ENCODE data around the gene GRAP. TPM values are rescaled to one million over a fixed set of nuclear protein-coding genes. Genes with fewer than 3 reads are reported as not detected.

GRAP gene
- total RNA-seq, 1 experiment from 2014 or later: 0.21 TPM

DNA sequence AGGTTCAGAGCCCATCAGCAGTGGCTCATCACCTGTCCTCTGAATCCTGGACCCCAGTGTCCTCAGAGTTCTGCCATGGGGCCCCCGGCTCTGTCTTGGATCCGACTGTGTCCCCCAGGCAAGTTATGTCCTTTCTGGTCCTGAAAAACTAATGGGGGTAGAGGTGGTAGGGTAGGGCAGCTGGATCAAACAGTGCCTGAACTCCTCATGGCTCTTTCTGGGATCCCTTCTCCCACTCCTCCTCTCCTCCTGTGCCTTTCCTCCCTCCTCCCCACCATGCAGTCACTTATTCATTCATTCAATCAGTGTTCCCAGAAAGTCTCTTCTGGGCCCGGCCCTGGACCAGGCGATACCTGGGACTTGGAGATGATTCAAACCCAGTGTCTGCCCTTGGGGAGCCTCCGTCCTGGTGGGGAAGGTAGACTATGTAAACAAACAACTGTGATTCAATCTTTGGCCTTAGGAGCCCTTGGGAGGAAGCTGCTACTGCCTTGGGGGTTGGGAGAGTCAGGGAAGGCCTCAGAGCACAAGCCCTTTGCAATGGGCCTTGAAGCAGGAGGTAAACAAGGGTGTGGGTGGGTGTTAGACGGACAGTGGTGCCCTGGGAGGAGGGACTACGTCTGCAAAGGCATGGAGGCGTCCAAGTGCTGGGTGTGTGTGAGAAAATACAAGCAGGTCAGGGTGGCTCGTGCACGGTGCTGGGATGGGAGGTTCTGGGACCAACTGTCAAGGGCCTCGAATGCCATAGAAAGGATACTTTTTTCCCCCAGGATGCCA is 35.8 kb downstream of the GRAP start:
- Histone ChIP-seq H3K9me3 (ENCODE audit: control insufficient read depth, insufficient read depth, low read depth, low read length) (no peaks in the 10 kb centered on the region), H3K27me3 (ENCODE audit: control insufficient read depth, insufficient read depth, low read length) (no peaks in the 10 kb centered on the region), H3K27ac (ENCODE audit: low read length) (no peak overlapping the region), H3K4me1 (ENCODE audit: control insufficient read depth, insufficient read depth, low read length) (no peaks in the 10 kb centered on the region), H3K4me3 (ENCODE audit: low read depth in 2 of 2, low read length in 2 of 2) (no peak overlapping the region), H3K36me3 (ENCODE audit: control insufficient read depth, insufficient read depth, low read length) (no peaks in the 10 kb centered on the region)
- POLR2A ChIA-PET: interaction anchor here (0.5 kb wide), 1 partner anchor 15 kb away, joined by 3 read pairs; no protein-coding TSS in a partner anchor
- DNase-seq (ENCODE audit: low read depth, low spot score): no peak
- TF ChIP-seq REST (IDR thresholded peaks at IDR 0.05; ENCODE audit: insufficient read depth in 1 of 2, low read depth in 2 of 2, low read length in 1 of 2): no peak
- TF ChIP-seq POLR2AphosphoS5 (IDR thresholded peaks at IDR 0.05; ENCODE audit: low read depth, low read length): no peak
- TF ChIP-seq, protein P1, sequence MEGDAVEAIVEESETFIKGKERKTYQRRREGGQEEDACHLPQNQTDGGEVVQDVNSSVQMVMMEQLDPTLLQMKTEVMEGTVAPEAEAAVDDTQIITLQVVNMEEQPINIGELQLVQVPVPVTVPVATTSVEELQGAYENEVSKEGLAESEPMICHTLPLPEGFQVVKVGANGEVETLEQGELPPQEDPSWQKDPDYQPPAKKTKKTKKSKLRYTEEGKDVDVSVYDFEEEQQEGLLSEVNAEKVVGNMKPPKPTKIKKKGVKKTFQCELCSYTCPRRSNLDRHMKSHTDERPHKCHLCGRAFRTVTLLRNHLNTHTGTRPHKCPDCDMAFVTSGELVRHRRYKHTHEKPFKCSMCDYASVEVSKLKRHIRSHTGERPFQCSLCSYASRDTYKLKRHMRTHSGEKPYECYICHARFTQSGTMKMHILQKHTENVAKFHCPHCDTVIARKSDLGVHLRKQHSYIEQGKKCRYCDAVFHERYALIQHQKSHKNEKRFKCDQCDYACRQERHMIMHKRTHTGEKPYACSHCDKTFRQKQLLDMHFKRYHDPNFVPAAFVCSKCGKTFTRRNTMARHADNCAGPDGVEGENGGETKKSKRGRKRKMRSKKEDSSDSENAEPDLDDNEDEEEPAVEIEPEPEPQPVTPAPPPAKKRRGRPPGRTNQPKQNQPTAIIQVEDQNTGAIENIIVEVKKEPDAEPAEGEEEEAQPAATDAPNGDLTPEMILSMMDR (IDR thresholded peaks at IDR 0.05): no peak
- no peak for TF ChIP-seq SIN3A (IDR thresholded peaks at IDR 0.05; ENCODE audit: borderline replicate concordance, insufficient read depth, low read depth, low read length)
- TF ChIP-seq TCF7L2 (IDR thresholded peaks at IDR 0.05; ENCODE audit: low read depth, low read length): no peak
- in situ Hi-C loops (cut with HindIII; ENCODE audit: low pct_unique_long_range_greater_than_20kb, low sequenced_read_pairs) (no loop called here), intact Hi-C loops (cut with micrococcal nuclease; ENCODE audit: unreplicated experiment) (no loop called here)
- ATAC-seq: peak; percentile 15; the same call in 1 of the 2 replicates
- CTCF ChIA-PET: no interaction called here
- no TSS peak for BruUV-seq (replicated peaks)

DNA sequence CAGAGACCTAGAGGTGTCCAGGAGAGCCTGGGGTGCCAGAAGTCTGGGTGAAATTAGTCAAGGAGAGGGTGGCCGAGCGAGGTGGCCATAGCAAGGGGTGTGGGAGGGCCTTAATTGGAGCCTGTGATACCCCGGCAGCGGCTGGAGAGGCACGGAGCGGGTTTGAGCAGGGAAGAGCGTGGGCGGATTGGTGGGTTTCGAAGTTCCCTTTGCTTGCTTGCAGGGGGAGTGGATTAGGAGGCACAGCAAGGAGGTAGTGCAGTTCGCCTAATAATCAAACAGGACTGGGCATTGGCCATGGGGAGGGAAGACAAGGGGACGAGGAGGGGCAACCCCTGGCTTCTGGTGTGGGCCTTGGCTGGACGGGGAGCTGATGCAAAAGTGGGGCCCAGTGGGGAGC is 36.8 kb downstream of the GRAP start:
- no peak for ATAC-seq
- H3K4me3 ChIP-seq (ENCODE audit: low read depth in 2 of 2, low read length in 2 of 2): no peak overlapping the region
- in situ Hi-C loops (cut with HindIII; ENCODE audit: low pct_unique_long_range_greater_than_20kb, low sequenced_read_pairs) (no loop called here), intact Hi-C loops (cut with micrococcal nuclease; ENCODE audit: unreplicated experiment) (no loop called here)
- H3K27ac ChIP-seq (ENCODE audit: low read length): no peak overlapping the region
- H3K9me3 ChIP-seq (ENCODE audit: control insufficient read depth, insufficient read depth, low read depth, low read length): no peaks in the 10 kb centered on the region
- no peaks in the 10 kb centered on the region for H3K27me3 ChIP-seq (ENCODE audit: control insufficient read depth, insufficient read depth, low read length)
- no TSS peak for BruUV-seq (replicated peaks)
- ChIA-PET CTCF (no interaction called here), POLR2A (no interaction called here)
- peaks cover 4% of the 10 kb centered on the region for H3K4me1 ChIP-seq (ENCODE audit: control insufficient read depth, insufficient read depth, low read length)
- H3K36me3 ChIP-seq (ENCODE audit: control insufficient read depth, insufficient read depth, low read length): no peaks in the 10 kb centered on the region
- no peak for DNase-seq (ENCODE audit: low read depth, low spot score)
- no peak for TF ChIP-seq TCF7L2 (IDR thresholded peaks at IDR 0.05; ENCODE audit: low read depth, low read length)
- TF ChIP-seq, protein P1 (IDR thresholded peaks at IDR 0.05): no peak
- no peak for TF ChIP-seq REST (IDR thresholded peaks at IDR 0.05; ENCODE audit: insufficient read depth in 1 of 2, low read depth in 2 of 2, low read length in 1 of 2)
- no peak for TF ChIP-seq POLR2AphosphoS5 (IDR thresholded peaks at IDR 0.05; ENCODE audit: low read depth, low read length)
- no peak for TF ChIP-seq SIN3A (IDR thresholded peaks at IDR 0.05; ENCODE audit: borderline replicate concordance, insufficient read depth, low read depth, low read length)

Measured in Panc1 (cell line).